WERI-Rb-1 (cell line): ENCODE data around the gene SLC35A4.

Source experiments
- DNase-seq: peaks from one replicate; pipeline ENCODE4 v3.0.0-alpha.2; 2020
- H3K27ac ChIP-seq: fragments of 250-450 bp; sonication (Bioruptor Pico); 2 replicates; pipeline ENCODE4 v1.5.1; 2020; ENCODE audit warnings: mild to moderate bottlenecking, moderate library complexity
- H3K27me3 ChIP-seq: fragments of 250-450 bp; sonication (Bioruptor Pico); 2 replicates; pipeline ENCODE4 v1.5.1; 2021; ENCODE audit warnings: mild to moderate bottlenecking, low read depth, moderate library complexity; ENCODE audit not compliant: insufficient read depth, severe bottlenecking
- H3K36me3 ChIP-seq: fragments of 250-450 bp; sonication (Bioruptor Pico); 2 replicates; pipeline ENCODE4 v1.5.1; 2020; ENCODE audit warnings: mild to moderate bottlenecking, moderate library complexity
- H3K4me3 ChIP-seq: 2 replicates; pipeline ENCODE4 v1.5.1; 2011; ENCODE audit warnings: low read depth, mild to moderate bottlenecking, control low read depth, low read length
- H3K9me3 ChIP-seq: fragments of 250-450 bp; sonication (Bioruptor Pico); 2 replicates; pipeline ENCODE4 v1.5.1; 2021; ENCODE audit warnings: mild to moderate bottlenecking, moderate library complexity; ENCODE audit not compliant: severe bottlenecking
- TF ChIP-seq, protein P1 (sequence below): IDR thresholded peaks from 2 replicates; pipeline ENCODE4 v1.5.1; 2011; ENCODE audit warnings: low read depth, mild to moderate bottlenecking, control low read depth, inconsistent platforms, low read length

SLC35A4 gene, protein sequence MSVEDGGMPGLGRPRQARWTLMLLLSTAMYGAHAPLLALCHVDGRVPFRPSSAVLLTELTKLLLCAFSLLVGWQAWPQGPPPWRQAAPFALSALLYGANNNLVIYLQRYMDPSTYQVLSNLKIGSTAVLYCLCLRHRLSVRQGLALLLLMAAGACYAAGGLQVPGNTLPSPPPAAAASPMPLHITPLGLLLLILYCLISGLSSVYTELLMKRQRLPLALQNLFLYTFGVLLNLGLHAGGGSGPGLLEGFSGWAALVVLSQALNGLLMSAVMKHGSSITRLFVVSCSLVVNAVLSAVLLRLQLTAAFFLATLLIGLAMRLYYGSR

DNA sequence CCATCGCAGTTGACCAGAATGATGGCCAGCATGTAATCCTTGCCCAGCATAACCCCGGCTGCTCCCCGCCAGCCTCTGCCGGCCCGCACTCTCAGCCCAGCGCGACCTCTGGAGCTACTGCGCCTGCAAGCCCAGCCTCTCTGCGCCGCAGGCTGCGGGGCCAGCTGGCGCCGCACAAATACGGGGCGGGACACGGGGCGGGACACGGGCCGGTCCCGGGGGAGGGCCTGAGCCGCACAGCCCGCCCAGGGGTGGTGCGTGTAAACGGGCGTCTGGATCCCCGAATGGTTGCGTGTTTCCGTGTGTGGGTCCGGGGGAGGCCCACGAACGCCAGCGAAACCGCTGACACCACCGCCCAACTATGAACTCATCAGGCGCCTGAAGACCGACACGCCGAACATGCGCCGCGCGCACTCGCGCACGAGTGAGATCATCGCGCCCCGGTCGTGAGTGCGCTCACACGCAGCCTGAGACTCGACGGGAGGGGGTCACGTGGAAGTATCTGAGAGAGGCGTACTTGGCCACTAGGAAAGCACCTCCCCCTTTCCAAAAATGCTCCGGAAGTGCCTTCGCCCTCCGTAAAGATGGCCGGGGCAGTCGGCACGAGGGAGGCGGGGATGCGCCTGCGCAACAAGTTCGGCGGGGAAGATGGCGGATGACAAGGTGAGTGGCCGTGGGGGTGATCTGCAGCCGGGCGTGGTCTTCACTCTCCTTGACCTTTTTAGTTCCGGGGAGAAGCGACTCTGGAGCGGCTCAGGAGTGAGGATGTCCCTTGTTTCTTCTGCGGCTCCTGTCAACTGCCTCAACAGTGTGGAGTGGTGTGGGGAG, at the start of gene SLC35A4, which contains the start of gene APBB3:
Gene SLC35A4 (plus strand): TSS at position 633 of the 828 bp plus-strand sequence. CDS start 2,342 bp downstream, outside the sequence.
Gene APBB3 (minus strand): TSS at position 403 of the 828 bp plus-strand sequence. CDS start 353 bp downstream, at position 50.
- H3K27ac ChIP-seq = peak within 1 kb of the TSS; percentile 93
- H3K9me3 ChIP-seq = no peaks in the 10 kb centered on the region
- peak; percentile 98 for DNase-seq
- H3K4me3 ChIP-seq = peak within 1 kb of the TSS; percentile 89
- H3K27me3 ChIP-seq = no peaks in the 10 kb centered on the region
- TF ChIP-seq, protein P1, sequence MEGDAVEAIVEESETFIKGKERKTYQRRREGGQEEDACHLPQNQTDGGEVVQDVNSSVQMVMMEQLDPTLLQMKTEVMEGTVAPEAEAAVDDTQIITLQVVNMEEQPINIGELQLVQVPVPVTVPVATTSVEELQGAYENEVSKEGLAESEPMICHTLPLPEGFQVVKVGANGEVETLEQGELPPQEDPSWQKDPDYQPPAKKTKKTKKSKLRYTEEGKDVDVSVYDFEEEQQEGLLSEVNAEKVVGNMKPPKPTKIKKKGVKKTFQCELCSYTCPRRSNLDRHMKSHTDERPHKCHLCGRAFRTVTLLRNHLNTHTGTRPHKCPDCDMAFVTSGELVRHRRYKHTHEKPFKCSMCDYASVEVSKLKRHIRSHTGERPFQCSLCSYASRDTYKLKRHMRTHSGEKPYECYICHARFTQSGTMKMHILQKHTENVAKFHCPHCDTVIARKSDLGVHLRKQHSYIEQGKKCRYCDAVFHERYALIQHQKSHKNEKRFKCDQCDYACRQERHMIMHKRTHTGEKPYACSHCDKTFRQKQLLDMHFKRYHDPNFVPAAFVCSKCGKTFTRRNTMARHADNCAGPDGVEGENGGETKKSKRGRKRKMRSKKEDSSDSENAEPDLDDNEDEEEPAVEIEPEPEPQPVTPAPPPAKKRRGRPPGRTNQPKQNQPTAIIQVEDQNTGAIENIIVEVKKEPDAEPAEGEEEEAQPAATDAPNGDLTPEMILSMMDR = no peak
- H3K36me3 ChIP-seq = peaks cover 35% of the 10 kb centered on the region

DNA sequence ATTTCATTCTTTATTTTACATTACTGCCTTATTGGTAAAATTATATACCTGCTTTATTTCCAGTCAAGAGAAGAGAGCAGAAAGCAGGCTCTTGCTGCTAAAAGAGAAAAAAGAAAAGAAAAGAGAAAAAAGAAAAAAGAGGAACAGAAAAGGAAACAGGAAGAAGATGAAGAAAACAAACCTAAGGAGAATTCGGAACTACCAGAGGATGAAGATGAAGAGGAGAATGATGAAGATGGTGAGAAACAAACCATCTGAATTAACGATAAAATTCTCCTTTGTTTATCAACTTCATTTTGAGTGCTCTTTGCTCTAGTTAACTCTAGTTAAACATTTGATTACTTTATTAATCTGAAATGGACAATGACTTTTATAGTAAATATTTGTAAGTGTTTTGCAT, 40.6 kb upstream of the SLC35A4 start:
- no peaks in the 10 kb centered on the region for H3K9me3 ChIP-seq
- H3K27ac ChIP-seq = no peak overlapping the region
- no peak overlapping the region for H3K4me3 ChIP-seq
- no peaks in the 10 kb centered on the region for H3K27me3 ChIP-seq
- TF ChIP-seq, protein P1 = no peak
- peaks cover 58% of the 10 kb centered on the region for H3K36me3 ChIP-seq
- no peak for DNase-seq

DNA sequence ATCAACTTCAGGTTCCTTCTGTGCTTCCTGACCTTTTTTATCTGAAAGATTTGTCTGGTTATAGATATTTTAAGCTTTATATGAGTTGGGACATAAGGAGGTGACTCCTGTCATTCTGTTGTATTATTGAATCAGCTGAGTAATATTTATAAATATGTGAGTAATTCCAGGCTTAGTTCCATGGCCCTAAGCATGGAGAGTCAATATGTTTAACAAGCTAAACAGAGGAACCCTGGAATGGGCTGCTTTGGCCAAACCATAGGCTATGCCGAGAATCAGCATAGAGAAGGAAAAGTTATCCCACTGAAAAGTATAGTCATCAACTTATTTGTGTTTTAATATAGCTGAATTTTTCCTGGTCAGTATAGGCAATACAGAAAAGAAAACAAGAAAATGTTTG, 24.4 kb upstream of the SLC35A4 start:
- Histone ChIP-seq H3K27me3 (no peaks in the 10 kb centered on the region), H3K36me3 (peaks cover 91% of the 10 kb centered on the region), H3K27ac (no peak overlapping the region)

DNA sequence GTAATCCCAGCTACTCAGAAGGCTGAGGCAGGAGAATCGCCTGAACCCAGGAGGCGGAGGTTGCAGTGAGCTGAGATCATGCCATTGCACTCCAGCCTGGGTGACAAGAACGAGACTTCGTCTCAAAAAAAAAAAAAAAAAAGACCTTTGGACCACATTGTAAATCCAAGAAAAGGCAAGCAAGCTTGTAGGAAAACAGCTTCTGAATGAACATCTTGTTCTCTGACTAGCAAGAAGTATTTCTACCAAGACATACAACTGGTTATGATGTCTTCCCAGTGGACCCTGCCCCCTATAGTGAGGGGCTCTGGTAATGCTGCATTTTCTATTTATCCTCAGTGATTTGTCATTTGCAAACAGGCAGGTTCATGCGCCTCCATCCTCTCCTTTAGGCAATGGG, 21.7 kb upstream of the SLC35A4 start:
- no peak overlapping the region for H3K4me3 ChIP-seq

More for the DNA sequence above, 24.4 kb upstream of the SLC35A4 start:
- Histone ChIP-seq H3K4me3 (no peak overlapping the region), H3K9me3 (no peaks in the 10 kb centered on the region)
- TF ChIP-seq, protein P1 = no peak
- no peak for DNase-seq

DNA sequence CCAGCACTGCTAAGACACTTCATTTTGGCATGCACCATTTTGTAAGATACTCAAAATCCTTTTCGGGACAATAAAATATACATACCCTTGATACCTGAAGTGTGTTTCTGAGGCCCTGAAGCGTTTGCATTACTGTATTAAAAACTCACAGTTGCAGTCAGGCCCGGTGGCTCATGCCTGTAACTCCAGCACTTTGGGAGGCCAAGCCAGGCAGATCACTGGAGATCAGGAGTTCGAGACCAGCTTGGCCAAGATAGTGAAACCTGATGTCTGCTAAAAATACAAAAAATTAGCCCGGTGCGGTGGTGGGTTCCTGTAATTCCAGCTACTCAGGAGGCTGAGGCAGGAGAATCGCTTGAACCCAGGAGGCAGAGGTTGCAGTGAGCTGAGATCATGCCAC, 19.6 kb upstream of the SLC35A4 start:
- no peak overlapping the region for H3K27ac ChIP-seq
- TF ChIP-seq, protein P1 = no peak
- DNase-seq = no peak
- H3K4me3 ChIP-seq = no peak overlapping the region
- H3K36me3 ChIP-seq = peaks cover 63% of the 10 kb centered on the region
- no peaks in the 10 kb centered on the region for H3K9me3 ChIP-seq
- no peaks in the 10 kb centered on the region for H3K27me3 ChIP-seq

More for the DNA sequence above, 21.7 kb upstream of the SLC35A4 start:
- Histone ChIP-seq H3K27ac (no peak overlapping the region), H3K9me3 (no peaks in the 10 kb centered on the region), H3K36me3 (peaks cover 71% of the 10 kb centered on the region), H3K27me3 (no peaks in the 10 kb centered on the region)
- DNase-seq = no peak
- TF ChIP-seq, protein P1 = no peak
